PC-9 (cell line): ENCODE data around the gene KRT82. TPM values are rescaled to one million over a fixed set of nuclear protein-coding genes. Genes with fewer than 3 reads are reported as not detected.

Experiments used
- BruUV-seq: library from RNA; stranded (reverse); fragments of 400-500 nt; replicated peaks from 2 replicates; lab custom pipeline; 2021; lab: Mats Ljungman, UMichigan
- CTCF ChIA-PET: fragments of 300-600 bp; sonication (Branson Sonifier 250); formaldehyde crosslinking; loops from one replicate; lab custom pipeline; 2022; ENCODE audit warnings: antibody characterized with exemption; lab: Charles Lee
- POLR2A ChIA-PET: fragments of 300-600 bp; sonication (Branson Sonifier 250); formaldehyde crosslinking; loops from one replicate; lab custom pipeline; 2022; ENCODE audit warnings: antibody characterized with exemption; ENCODE audit not compliant: unreplicated experiment; lab: Charles Lee
- DNase-seq, 2 experiments: peaks; one replicate each; pipeline versions ENCODE4 v3.0.0 to v3.0.0-alpha.2; 2015 to 2022; ENCODE audit warnings: mixed read lengths in 1 of 2
- H2AFZ ChIP-seq: fragments of 200-600 bp; sonication (generic); 2 replicates; pipeline ENCODE4 v1.8.1; 2017; ENCODE audit warnings: antibody characterized with exemption
- H3F3A ChIP-seq: fragments of 200-600 bp; sonication (generic); 2 replicates; pipeline ENCODE4 v1.8.1; 2017; ENCODE audit warnings: antibody characterized with exemption, mild to moderate bottlenecking, low read depth; ENCODE audit not compliant: insufficient read depth
- H3K27ac ChIP-seq: fragments of 200-600 bp; sonication (generic); 2 replicates; pipeline ENCODE4 v1.6.1; 2016; ENCODE audit warnings: mixed run types
- H3K27me3 ChIP-seq: fragments of 200-600 bp; sonication (generic); 2 replicates; pipeline ENCODE4 v1.6.1; 2016; ENCODE audit warnings: low read depth, mixed run types; ENCODE audit not compliant: insufficient read depth
- H3K36me3 ChIP-seq: fragments of 200-600 bp; sonication (generic); 2 replicates; pipeline ENCODE4 v1.6.1; 2016; ENCODE audit warnings: low read depth, mixed run types
- H3K4me1 ChIP-seq: fragments of 200-600 bp; sonication (generic); replicated peaks from 2 replicates; pipeline ENCODE4 v1.6.1; 2016; ENCODE audit warnings: mixed run types; ENCODE audit not compliant: insufficient read depth
- H3K4me2 ChIP-seq: fragments of 200-600 bp; sonication (generic); 2 replicates; pipeline ENCODE4 v1.6.1; 2017; ENCODE audit warnings: mixed run types
- H3K4me3 ChIP-seq: fragments of 200-600 bp; sonication (generic); 2 replicates; pipeline ENCODE4 v1.6.1; 2016; ENCODE audit warnings: mixed run types
- H3K79me2 ChIP-seq: fragments of 200-600 bp; sonication (generic); 2 replicates; pipeline ENCODE4 v1.6.1; 2017; ENCODE audit warnings: low read depth, mixed run types
- H3K9me2 ChIP-seq: fragments of 200-600 bp; sonication (generic); 2 replicates; pipeline ENCODE4 v1.8.1; 2017; ENCODE audit warnings: mild to moderate bottlenecking; ENCODE audit not compliant: insufficient read depth
- H3K9me3 ChIP-seq: fragments of 200-600 bp; sonication (generic); 2 replicates; pipeline ENCODE4 v1.8.1; 2016; ENCODE audit warnings: low read depth; ENCODE audit not compliant: insufficient read depth
- H4K20me1 ChIP-seq: fragments of 200-600 bp; sonication (generic); 2 replicates; pipeline ENCODE4 v1.8.1; 2017; ENCODE audit not compliant: insufficient read depth
- EZH2 ChIP-seq: fragments of 200-600 bp; sonication (generic); IDR thresholded peaks from 2 replicates; pipeline ENCODE4 v1.8.0; 2017; ENCODE audit warnings: antibody characterized with exemption, low read depth
- intact Hi-C: fragments of 100-400 bp; cut with micrococcal nuclease; formaldehyde crosslinking; loops from one replicate; pipeline ENCODE4 v1.10.0; 2022; ENCODE audit not compliant: unreplicated experiment
- total RNA-seq: library from RNA; stranded (reverse); gene quantifications from 2 replicates; pipeline ENCODE4 v1.2.3, GENCODE V29; 2021
- TF ChIP-seq, protein P1 (sequence below): fragments of 200-600 bp; sonication (generic); conservative IDR thresholded peaks from 2 replicates; pipeline ENCODE4 v1.6.1; 2017; ENCODE audit warnings: mixed run types, antibody characterized with exemption, mild to moderate bottlenecking, moderate library complexity

Gene KRT82
- total RNA-seq, 1 experiment from 2014 or later: not detected

DNA sequence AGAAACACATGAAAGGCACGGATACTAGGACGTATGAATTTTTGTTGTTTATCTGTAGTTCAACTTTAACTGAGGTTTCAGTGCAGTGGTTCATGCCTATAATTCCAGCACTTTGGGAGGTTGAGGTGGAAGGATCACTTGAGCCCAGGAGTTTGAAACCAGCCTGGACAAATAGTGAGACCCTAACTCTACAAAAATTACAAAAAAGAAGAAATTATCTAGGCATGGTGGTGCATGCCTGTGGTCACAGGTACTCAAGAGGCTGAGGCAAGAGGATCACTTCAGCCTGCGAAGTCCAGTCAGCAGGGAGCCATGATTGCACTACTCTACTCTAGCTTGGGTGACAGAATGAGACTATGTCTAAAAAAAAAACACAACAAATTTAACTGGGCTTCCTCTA, 37.8 kb upstream of the KRT82 start:
- intact Hi-C loops: loop anchor here (2.0 to 5.0 kb wide), 3 partner anchors 47 to 297 kb away; no protein-coding TSS in a partner anchor
- Histone ChIP-seq H3K79me2 (no peaks in the 10 kb centered on the region), H3K4me2 (no peak overlapping the region), H2AFZ (no peak overlapping the region), H3K4me1 (peaks cover 63% of the 10 kb centered on the region), H3K27ac (peak overlapping the region; percentile 97), H3F3A (peaks cover 52% of the 10 kb centered on the region), H3K9me3 (no peaks in the 10 kb centered on the region), H3K36me3 (no peaks in the 10 kb centered on the region), H3K9me2 (no peaks in the 10 kb centered on the region), H3K4me3 (no peak overlapping the region), H3K27me3 (no peaks in the 10 kb centered on the region), H4K20me1 (no peaks in the 10 kb centered on the region)
- ChIA-PET POLR2A (interaction anchor here (0.6 kb wide), 1 partner anchor 430 kb away, joined by 9 read pairs; no protein-coding TSS in a partner anchor), CTCF (no interaction called here)
- BruUV-seq: no TSS peak
- TF ChIP-seq, protein P1, sequence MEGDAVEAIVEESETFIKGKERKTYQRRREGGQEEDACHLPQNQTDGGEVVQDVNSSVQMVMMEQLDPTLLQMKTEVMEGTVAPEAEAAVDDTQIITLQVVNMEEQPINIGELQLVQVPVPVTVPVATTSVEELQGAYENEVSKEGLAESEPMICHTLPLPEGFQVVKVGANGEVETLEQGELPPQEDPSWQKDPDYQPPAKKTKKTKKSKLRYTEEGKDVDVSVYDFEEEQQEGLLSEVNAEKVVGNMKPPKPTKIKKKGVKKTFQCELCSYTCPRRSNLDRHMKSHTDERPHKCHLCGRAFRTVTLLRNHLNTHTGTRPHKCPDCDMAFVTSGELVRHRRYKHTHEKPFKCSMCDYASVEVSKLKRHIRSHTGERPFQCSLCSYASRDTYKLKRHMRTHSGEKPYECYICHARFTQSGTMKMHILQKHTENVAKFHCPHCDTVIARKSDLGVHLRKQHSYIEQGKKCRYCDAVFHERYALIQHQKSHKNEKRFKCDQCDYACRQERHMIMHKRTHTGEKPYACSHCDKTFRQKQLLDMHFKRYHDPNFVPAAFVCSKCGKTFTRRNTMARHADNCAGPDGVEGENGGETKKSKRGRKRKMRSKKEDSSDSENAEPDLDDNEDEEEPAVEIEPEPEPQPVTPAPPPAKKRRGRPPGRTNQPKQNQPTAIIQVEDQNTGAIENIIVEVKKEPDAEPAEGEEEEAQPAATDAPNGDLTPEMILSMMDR: no peak
- no peak for TF ChIP-seq EZH2
- DNase-seq: no peak

DNA sequence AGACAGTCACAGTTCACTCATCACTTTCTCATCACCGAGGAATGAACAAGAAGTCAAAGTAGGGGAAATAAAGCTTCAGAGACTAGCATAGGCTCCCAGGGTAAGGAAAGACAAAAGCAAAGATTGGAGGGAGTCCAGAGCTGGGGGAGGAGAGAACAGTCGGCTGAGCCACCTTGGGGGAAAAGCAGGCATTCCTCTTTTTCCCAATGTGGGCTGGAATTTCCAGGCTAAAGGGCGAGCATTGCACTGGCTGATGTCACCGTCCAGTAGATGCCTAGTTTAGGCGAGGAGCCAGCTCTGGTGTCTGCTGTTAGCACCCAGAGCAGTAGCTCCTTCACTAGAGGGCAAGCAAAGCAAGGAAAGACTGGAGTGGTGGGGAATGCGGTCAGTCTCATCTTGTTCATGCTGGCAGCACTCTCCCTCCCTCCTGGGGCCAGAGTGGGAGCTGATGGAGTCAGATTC, 36.5 kb upstream of the KRT82 start:
- Histone ChIP-seq H3K9me3 (no peaks in the 10 kb centered on the region), H3K27me3 (no peaks in the 10 kb centered on the region), H3K79me2 (no peaks in the 10 kb centered on the region), H3F3A (peaks cover 52% of the 10 kb centered on the region), H3K4me3 (peak overlapping the region; percentile 17; the same call in 1 of the 2 replicates), H3K27ac (peak overlapping the region; percentile 97), H3K4me2 (peak overlapping the region; percentile 69), H2AFZ (no peak overlapping the region), H4K20me1 (no peaks in the 10 kb centered on the region), H3K9me2 (no peaks in the 10 kb centered on the region), H3K36me3 (no peaks in the 10 kb centered on the region), H3K4me1 (peaks cover 74% of the 10 kb centered on the region)
- intact Hi-C loops: loop anchor here (1.0 to 5.0 kb wide), 5 partner anchors 45 to 429 kb away; no protein-coding TSS in a partner anchor
- POLR2A ChIA-PET: interaction anchor here (0.6 to 1.0 kb wide), 10 partner anchors 47 to 534 kb away, joined by 3 to 6 read pairs (median 4); no protein-coding TSS in a partner anchor
- TF ChIP-seq, protein P1: no peak; the same call in 1 of the 2 replicates
- TF ChIP-seq EZH2: no peak
- BruUV-seq: no TSS peak
- DNase-seq: peak; percentile 82 to 92
- CTCF ChIA-PET: interaction anchor here (0.6 to 1.2 kb wide), 10 partner anchors 47 to 437 kb away, joined by 3 to 11 read pairs (median 3); partner anchors contain the start of genes KRT5 and KRT6A

DNA sequence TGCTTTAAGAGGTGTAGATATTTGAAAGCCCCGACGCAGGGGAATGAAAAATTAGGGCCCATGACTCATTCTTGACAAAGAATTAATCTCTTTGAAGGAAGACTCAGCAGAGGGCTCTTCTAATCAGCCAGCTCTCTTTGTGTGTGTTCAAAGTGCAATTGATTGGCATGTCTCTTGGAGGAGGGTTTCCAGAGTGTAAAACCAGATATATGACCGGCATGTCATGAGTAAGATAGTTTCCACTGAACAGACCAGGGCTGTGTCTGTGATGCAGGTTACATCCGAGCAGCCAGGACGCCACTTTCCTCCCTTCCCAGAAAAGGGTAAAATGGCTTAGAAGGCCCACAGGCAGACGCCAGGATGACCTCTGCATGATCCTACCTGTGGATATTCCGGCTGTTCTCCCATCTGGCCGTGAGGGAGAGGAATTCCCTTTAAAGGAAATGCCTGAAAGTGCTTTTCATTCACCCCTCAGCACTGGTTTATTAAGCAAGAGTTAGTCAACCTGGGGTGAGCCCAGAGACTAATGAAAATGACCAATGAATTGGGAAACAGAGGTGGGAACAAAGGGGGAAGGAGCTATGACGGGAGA, 35.3 kb upstream of the KRT82 start:
- Histone ChIP-seq H3F3A (peaks cover 63% of the 10 kb centered on the region), H3K4me2 (peak overlapping the region; percentile 69), H3K79me2 (no peaks in the 10 kb centered on the region), H3K27ac (peak overlapping the region; percentile 97), H2AFZ (no peak overlapping the region), H4K20me1 (no peaks in the 10 kb centered on the region), H3K4me1 (peaks cover 86% of the 10 kb centered on the region), H3K9me3 (no peaks in the 10 kb centered on the region), H3K4me3 (peak overlapping the region; percentile 17; the same call in 1 of the 2 replicates), H3K27me3 (no peaks in the 10 kb centered on the region), H3K9me2 (no peaks in the 10 kb centered on the region), H3K36me3 (no peaks in the 10 kb centered on the region)
- BruUV-seq: no TSS peak
- intact Hi-C loops: loop anchor here (1.0 to 5.0 kb wide), 3 partner anchors 44 to 294 kb away; no protein-coding TSS in a partner anchor
- ChIA-PET CTCF (interaction anchor here (0.6 to 1.4 kb wide), 5 partner anchors 46 to 554 kb away, joined by 3 to 9 read pairs (median 3); no protein-coding TSS in a partner anchor), POLR2A (interaction anchor here (0.5 to 0.7 kb wide), 4 partner anchors 242 to 432 kb away, joined by 3 to 10 read pairs (median 6); no protein-coding TSS in a partner anchor)
- peak in 1 of 2 experiments; percentile 83 for DNase-seq
- no peak for TF ChIP-seq EZH2
- TF ChIP-seq, protein P1: no peak
